ENCODE measurements around the gene TMEM43.

Gene TMEM43

DNA sequence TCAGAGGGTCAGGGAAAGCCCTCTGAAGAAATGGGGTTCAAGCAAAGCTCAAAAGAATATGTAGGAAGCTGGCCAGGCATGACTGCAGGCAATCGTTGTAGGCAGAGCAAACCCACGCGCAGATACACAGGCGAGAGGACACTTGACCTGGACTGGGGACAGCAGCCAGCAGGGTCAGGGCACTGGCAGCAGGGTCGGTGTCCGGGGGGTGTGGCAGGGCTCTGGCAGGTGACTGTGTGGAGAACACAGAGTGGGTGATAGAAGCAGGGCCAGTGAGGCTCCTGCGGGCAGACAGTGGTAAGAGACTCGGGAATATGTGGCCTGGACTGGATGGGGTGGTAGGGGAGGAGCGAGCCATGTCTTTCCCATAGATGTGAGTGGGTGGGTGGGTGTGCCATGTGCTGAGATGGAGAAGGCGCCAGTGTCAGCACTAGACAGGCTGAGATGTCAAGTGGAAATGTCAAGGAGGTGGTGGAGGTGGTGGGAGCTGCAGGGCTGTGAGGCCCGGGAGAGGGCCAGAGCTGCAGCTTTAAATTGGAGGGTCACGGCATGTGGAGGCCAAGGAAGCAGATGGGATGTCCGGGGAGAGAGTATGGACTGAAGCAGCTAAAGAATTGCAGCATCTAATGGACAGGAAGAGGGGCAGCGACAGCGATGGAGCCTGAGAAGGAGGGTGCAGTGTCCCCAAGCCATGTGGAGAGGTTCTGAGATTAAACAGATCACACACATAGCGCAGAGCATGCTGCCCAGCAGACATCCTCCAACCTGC is 13.4 kb downstream of the TMEM43 start:
- Histone ChIP-seq H4K12ac (ENCODE audit: low read depth, low read length) (no peak overlapping the region), H3K4me2 (ENCODE audit: low read length) (no peak overlapping the region), H3K79me1 (ENCODE audit: low read length) (no peaks in the 10 kb centered on the region), H2BK12ac (ENCODE audit: low read length) (no peak overlapping the region), H3K9me3 (ENCODE audit: insufficient read depth, low read depth, low read length) (peaks cover 3% of the 10 kb centered on the region), H3K14ac (ENCODE audit: low read length) (no peak overlapping the region), H3K9ac (ENCODE audit: low read length) (no peak overlapping the region), H4K91ac (ENCODE audit: low read depth, low read length) (no peak overlapping the region), H3K4ac (ENCODE audit: low read depth, low read length) (no peak overlapping the region), H3K36me3 (ENCODE audit: control insufficient read depth in 1 of 2, insufficient read depth in 2 of 2, low read length in 2 of 2) (peaks cover 54 to 75% of the 10 kb centered on the region in 2 experiments), H4K8ac (ENCODE audit: low read depth, low read length) (no peak overlapping the region), H3K23ac (ENCODE audit: low read length) (no peak overlapping the region), H3K4me3 (ENCODE audit: low read depth, low read length) (no peak overlapping the region), H2AFZ (ENCODE audit: insufficient read depth, low read length, poor library complexity) (no peak overlapping the region), H3K18ac (ENCODE audit: low read length) (no peak overlapping the region), H3K27me3 (ENCODE audit: insufficient read depth, low read length) (no peaks in the 10 kb centered on the region), H2BK120ac (ENCODE audit: insufficient read depth, low read length, poor library complexity) (no peak overlapping the region), H2AK5ac (ENCODE audit: low read length) (no peak overlapping the region), H2BK5ac (ENCODE audit: low read depth, low read length, poor library complexity) (no peak overlapping the region), H3K79me2 (ENCODE audit: control insufficient read depth, insufficient read depth, low read length, poor library complexity) (no peaks in the 10 kb centered on the region), H3K27ac (ENCODE audit: low read depth, low read length) (no peak overlapping the region), H3K4me1 (ENCODE audit: control insufficient read depth in 1 of 2, insufficient read depth in 2 of 2, low read length in 2 of 2) (peaks cover 0 to 2% of the 10 kb centered on the region in 2 experiments)
- DNase-seq, result no peak
- WGBS (ENCODE audit: extremely low coverage, insufficient coverage, insufficient read length), result no CpG with 5 or more reads among the region's 16 CpGs

GRCh38 chr3:14138878-14139655 is 14.2 kb downstream of the TMEM43 start:
- WGBS (ENCODE audit: extremely low coverage, insufficient coverage, insufficient read length), result no CpG with 5 or more reads among the region's 14 CpGs
- no peak overlapping the region for H2BK5ac ChIP-seq (ENCODE audit: low read depth, low read length, poor library complexity)
- no peak overlapping the region for H3K4me3 ChIP-seq (ENCODE audit: low read depth, low read length)
- no peak overlapping the region for H3K14ac ChIP-seq (ENCODE audit: low read length)
- H3K4me1 ChIP-seq (ENCODE audit: control insufficient read depth in 1 of 2, insufficient read depth in 2 of 2, low read length in 2 of 2), result peaks cover 2 to 5% of the 10 kb centered on the region in 2 experiments
- no peak overlapping the region for H2BK120ac ChIP-seq (ENCODE audit: insufficient read depth, low read length, poor library complexity)
- H3K27ac ChIP-seq (ENCODE audit: low read depth, low read length), result no peak overlapping the region
- peaks cover 2% of the 10 kb centered on the region for H3K9me3 ChIP-seq (ENCODE audit: insufficient read depth, low read depth, low read length)
- no peak overlapping the region for H3K18ac ChIP-seq (ENCODE audit: low read length)
- H3K79me1 ChIP-seq (ENCODE audit: low read length), result peaks cover 2% of the 10 kb centered on the region
- no peaks in the 10 kb centered on the region for H3K79me2 ChIP-seq (ENCODE audit: control insufficient read depth, insufficient read depth, low read length, poor library complexity)
- no peak overlapping the region for H3K4me2 ChIP-seq (ENCODE audit: low read length)
- no peak for DNase-seq
- H3K4ac ChIP-seq (ENCODE audit: low read depth, low read length), result no peak overlapping the region
- no peak overlapping the region for H3K9ac ChIP-seq (ENCODE audit: low read length)
- no peak overlapping the region for H4K8ac ChIP-seq (ENCODE audit: low read depth, low read length)
- peaks cover 46 to 67% of the 10 kb centered on the region in 2 experiments for H3K36me3 ChIP-seq (ENCODE audit: control insufficient read depth in 1 of 2, insufficient read depth in 2 of 2, low read length in 2 of 2)
- no peaks in the 10 kb centered on the region for H3K27me3 ChIP-seq (ENCODE audit: insufficient read depth, low read length)
- no peak overlapping the region for H2BK12ac ChIP-seq (ENCODE audit: low read length)
- H3K23ac ChIP-seq (ENCODE audit: low read length), result no peak overlapping the region
- H2AK5ac ChIP-seq (ENCODE audit: low read length), result no peak overlapping the region
- H2AFZ ChIP-seq (ENCODE audit: insufficient read depth, low read length, poor library complexity), result no peak overlapping the region
- H4K91ac ChIP-seq (ENCODE audit: low read depth, low read length), result no peak overlapping the region
- H4K12ac ChIP-seq (ENCODE audit: low read depth, low read length), result no peak overlapping the region

GRCh38 chr3:14139771-14140170 is 14.9 kb downstream of the TMEM43 start:
- Histone ChIP-seq H3K23ac (ENCODE audit: low read length) (no peak overlapping the region), H3K27ac (ENCODE audit: low read depth, low read length) (no peak overlapping the region), H2BK5ac (ENCODE audit: low read depth, low read length, poor library complexity) (no peak overlapping the region), H3K27me3 (ENCODE audit: insufficient read depth, low read length) (no peaks in the 10 kb centered on the region), H3K18ac (ENCODE audit: low read length) (no peak overlapping the region), H3K79me1 (ENCODE audit: low read length) (peaks cover 6% of the 10 kb centered on the region), H3K4me3 (ENCODE audit: low read depth, low read length) (no peak overlapping the region), H4K8ac (ENCODE audit: low read depth, low read length) (no peak overlapping the region), H4K12ac (ENCODE audit: low read depth, low read length) (no peak overlapping the region), H2AK5ac (ENCODE audit: low read length) (no peak overlapping the region), H3K79me2 (ENCODE audit: control insufficient read depth, insufficient read depth, low read length, poor library complexity) (no peaks in the 10 kb centered on the region), H3K4me2 (ENCODE audit: low read length) (no peak overlapping the region), H3K36me3 (ENCODE audit: control insufficient read depth in 1 of 2, insufficient read depth in 2 of 2, low read length in 2 of 2) (peaks cover 39 to 60% of the 10 kb centered on the region in 2 experiments), H3K4me1 (ENCODE audit: control insufficient read depth in 1 of 2, insufficient read depth in 2 of 2, low read length in 2 of 2) (peaks cover 6 to 9% of the 10 kb centered on the region in 2 experiments), H3K14ac (ENCODE audit: low read length) (no peak overlapping the region), H2BK120ac (ENCODE audit: insufficient read depth, low read length, poor library complexity) (no peak overlapping the region), H2BK12ac (ENCODE audit: low read length) (no peak overlapping the region), H4K91ac (ENCODE audit: low read depth, low read length) (no peak overlapping the region), H2AFZ (ENCODE audit: insufficient read depth, low read length, poor library complexity) (no peak overlapping the region), H3K4ac (ENCODE audit: low read depth, low read length) (no peak overlapping the region), H3K9me3 (ENCODE audit: insufficient read depth, low read depth, low read length) (peaks cover 2% of the 10 kb centered on the region), H3K9ac (ENCODE audit: low read length) (no peak overlapping the region)
- WGBS (ENCODE audit: extremely low coverage, insufficient coverage, insufficient read length), result no CpG with 5 or more reads among the region's 5 CpGs
- no peak for DNase-seq

DNA sequence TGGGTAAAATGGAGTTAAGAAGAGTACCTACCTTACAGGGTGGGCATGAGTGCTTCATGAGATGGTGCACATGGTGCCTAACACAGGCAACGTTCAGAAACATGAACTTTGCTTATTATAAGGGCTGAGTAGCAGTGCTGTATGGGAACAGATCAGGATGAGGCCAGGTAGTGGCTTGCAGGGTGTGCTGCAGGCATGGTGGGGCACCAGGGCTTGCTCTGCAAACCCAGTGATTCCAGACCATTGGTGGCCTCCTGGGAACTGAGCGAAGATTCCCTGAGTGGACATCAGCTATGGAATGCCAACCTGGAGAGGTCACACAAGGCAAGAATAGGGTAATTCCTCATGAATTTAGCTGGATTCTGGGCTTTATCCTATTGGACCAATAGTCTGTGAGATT is 15.8 kb downstream of the TMEM43 start:
- WGBS (ENCODE audit: extremely low coverage, insufficient coverage, insufficient read length), result no CpG with 5 or more reads among the region's 2 CpGs
- H3K4ac ChIP-seq (ENCODE audit: low read depth, low read length), result no peak overlapping the region
- no peak overlapping the region for H3K18ac ChIP-seq (ENCODE audit: low read length)

More for the DNA sequence above, 15.8 kb downstream of the TMEM43 start:
- H4K12ac ChIP-seq (ENCODE audit: low read depth, low read length), result no peak overlapping the region
- H3K27me3 ChIP-seq (ENCODE audit: insufficient read depth, low read length), result no peaks in the 10 kb centered on the region
- H3K79me1 ChIP-seq (ENCODE audit: low read length), result peaks cover 11% of the 10 kb centered on the region
- no peak overlapping the region for H3K23ac ChIP-seq (ENCODE audit: low read length)
- H3K4me2 ChIP-seq (ENCODE audit: low read length), result no peak overlapping the region
- no peak overlapping the region for H4K8ac ChIP-seq (ENCODE audit: low read depth, low read length)
- no peak for DNase-seq
- H3K27ac ChIP-seq (ENCODE audit: low read depth, low read length), result no peak overlapping the region
- H3K9me3 ChIP-seq (ENCODE audit: insufficient read depth, low read depth, low read length), result peaks cover 2% of the 10 kb centered on the region
- H3K9ac ChIP-seq (ENCODE audit: low read length), result no peak overlapping the region
- H3K79me2 ChIP-seq (ENCODE audit: control insufficient read depth, insufficient read depth, low read length, poor library complexity), result no peaks in the 10 kb centered on the region
- H3K14ac ChIP-seq (ENCODE audit: low read length), result no peak overlapping the region
- H3K4me1 ChIP-seq (ENCODE audit: control insufficient read depth in 1 of 2, insufficient read depth in 2 of 2, low read length in 2 of 2), result peaks cover 12 to 14% of the 10 kb centered on the region in 2 experiments
- H4K91ac ChIP-seq (ENCODE audit: low read depth, low read length), result no peak overlapping the region
- H3K4me3 ChIP-seq (ENCODE audit: low read depth, low read length), result no peak overlapping the region
- H2BK5ac ChIP-seq (ENCODE audit: low read depth, low read length, poor library complexity), result no peak overlapping the region
- H2BK120ac ChIP-seq (ENCODE audit: insufficient read depth, low read length, poor library complexity), result no peak overlapping the region
- no peak overlapping the region for H2AFZ ChIP-seq (ENCODE audit: insufficient read depth, low read length, poor library complexity)
- no peak overlapping the region for H2AK5ac ChIP-seq (ENCODE audit: low read length)
- no peak overlapping the region for H2BK12ac ChIP-seq (ENCODE audit: low read length)
- peaks cover 31 to 56% of the 10 kb centered on the region in 2 experiments for H3K36me3 ChIP-seq (ENCODE audit: control insufficient read depth in 1 of 2, insufficient read depth in 2 of 2, low read length in 2 of 2)
